ENCODE data around the gene EGFL7. TPM values are rescaled to one million over a fixed set of nuclear protein-coding genes. Genes with fewer than 3 reads are reported as not detected.
A peak's percentile ranks its signal among the peaks of the same experiment; 100 is the strongest.

The EGFL7 gene
- total and polyA plus RNA-seq, 2 of the 13 experiments (the other 11 are each of a cell fraction or from before 2014, with no cell fraction given), result 0.20 to 5.1 TPM

GRCh38 chr9:136625101-136626065, 37.3 kb upstream of the EGFL7 start (continued):
- TF ChIP-seq, protein P1, sequence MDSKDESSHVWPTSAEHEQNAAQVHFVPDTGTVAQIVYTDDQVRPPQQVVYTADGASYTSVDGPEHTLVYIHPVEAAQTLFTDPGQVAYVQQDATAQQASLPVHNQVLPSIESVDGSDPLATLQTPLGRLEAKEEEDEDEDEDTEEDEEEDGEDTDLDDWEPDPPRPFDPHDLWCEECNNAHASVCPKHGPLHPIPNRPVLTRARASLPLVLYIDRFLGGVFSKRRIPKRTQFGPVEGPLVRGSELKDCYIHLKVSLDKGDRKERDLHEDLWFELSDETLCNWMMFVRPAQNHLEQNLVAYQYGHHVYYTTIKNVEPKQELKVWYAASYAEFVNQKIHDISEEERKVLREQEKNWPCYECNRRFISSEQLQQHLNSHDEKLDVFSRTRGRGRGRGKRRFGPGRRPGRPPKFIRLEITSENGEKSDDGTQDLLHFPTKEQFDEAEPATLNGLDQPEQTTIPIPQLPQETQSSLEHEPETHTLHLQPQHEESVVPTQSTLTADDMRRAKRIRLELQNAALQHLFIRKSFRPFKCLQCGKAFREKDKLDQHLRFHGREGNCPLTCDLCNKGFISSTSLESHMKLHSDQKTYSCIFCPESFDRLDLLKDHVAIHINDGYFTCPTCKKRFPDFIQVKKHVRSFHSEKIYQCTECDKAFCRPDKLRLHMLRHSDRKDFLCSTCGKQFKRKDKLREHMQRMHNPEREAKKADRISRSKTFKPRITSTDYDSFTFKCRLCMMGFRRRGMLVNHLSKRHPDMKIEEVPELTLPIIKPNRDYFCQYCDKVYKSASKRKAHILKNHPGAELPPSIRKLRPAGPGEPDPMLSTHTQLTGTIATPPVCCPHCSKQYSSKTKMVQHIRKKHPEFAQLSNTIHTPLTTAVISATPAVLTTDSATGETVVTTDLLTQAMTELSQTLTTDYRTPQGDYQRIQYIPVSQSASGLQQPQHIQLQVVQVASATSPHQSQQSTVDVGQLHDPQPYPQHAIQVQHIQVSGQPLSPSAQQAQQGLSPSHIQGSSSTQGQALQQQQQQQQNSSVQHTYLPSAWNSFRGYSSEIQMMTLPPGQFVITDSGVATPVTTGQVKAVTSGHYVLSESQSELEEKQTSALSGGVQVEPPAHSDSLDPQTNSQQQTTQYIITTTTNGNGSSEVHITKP (CRISPR knock-in tag; IDR thresholded peaks at IDR 0.05; ENCODE audit: low read depth), result no peak
- TF ChIP-seq ZNF691 (CRISPR knock-in tag; IDR thresholded peaks at IDR 0.05; ENCODE audit: borderline replicate concordance, low read depth) (0 out of 2 replicates have a peak, but pooled peaks have one; percentile 77), GABPB1 (CRISPR knock-in tag; IDR thresholded peaks at IDR 0.05) (peak; percentile 43; the same call in 1 of the 2 replicates), HMGXB4 (CRISPR knock-in tag; IDR thresholded peaks at IDR 0.05; ENCODE audit: borderline replicate concordance in 1 of 2, low read depth in 1 of 2) (no peak), ZNF432 (CRISPR knock-in tag; IDR thresholded peaks at IDR 0.05; ENCODE audit: borderline replicate concordance) (0 out of 2 replicates have a peak, but pooled peaks have one; percentile 39), ELK4 (CRISPR knock-in tag; IDR thresholded peaks at IDR 0.05; ENCODE audit: borderline replicate concordance) (no peak), ZNF101 (CRISPR knock-in tag; IDR thresholded peaks at IDR 0.05; ENCODE audit: borderline replicate concordance, low read depth) (no peak), ZNF205 (CRISPR knock-in tag; IDR thresholded peaks at IDR 0.05) (no peak), GABPA (IDR thresholded peaks at IDR 0.05; ENCODE audit: low read depth, low read length) (no peak), GABPA (CRISPR knock-in tag; IDR thresholded peaks at IDR 0.05; ENCODE audit: low read depth) (no peak), SMARCE1 (IDR thresholded peaks at IDR 0.05; ENCODE audit: borderline replicate concordance) (no peak), ZNF18 (CRISPR knock-in tag; IDR thresholded peaks at IDR 0.05; ENCODE audit: insufficient replicate concordance) (no peak), MEIS2 (CRISPR knock-in tag; IDR thresholded peaks at IDR 0.05) (no peak)
- TF ChIP-seq, protein P2, sequence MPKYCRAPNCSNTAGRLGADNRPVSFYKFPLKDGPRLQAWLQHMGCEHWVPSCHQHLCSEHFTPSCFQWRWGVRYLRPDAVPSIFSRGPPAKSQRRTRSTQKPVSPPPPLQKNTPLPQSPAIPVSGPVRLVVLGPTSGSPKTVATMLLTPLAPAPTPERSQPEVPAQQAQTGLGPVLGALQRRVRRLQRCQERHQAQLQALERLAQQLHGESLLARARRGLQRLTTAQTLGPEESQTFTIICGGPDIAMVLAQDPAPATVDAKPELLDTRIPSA (CRISPR knock-in tag; IDR thresholded peaks at IDR 0.05; ENCODE audit: borderline replicate concordance), result 0 out of 2 replicates have a peak, but pooled peaks have one; percentile 40

All from HepG2 (cell line).